PC-3 (cell line): ENCODE measurements around the gene TTBK2.

Experiments used
- CTCF ChIP-seq: fragments of 300-600 bp; sonication (generic); conservative IDR thresholded peaks from 2 replicates; pipeline ENCODE4 v1.5.1; 2017; ENCODE audit warnings: antibody characterized with exemption, low read depth, mild to moderate bottlenecking, low read length
- EZH2 ChIP-seq: fragments of 300-600 bp; sonication (generic); IDR thresholded peaks from one replicate; pipeline ENCODE4 v1.6.1; 2017; ENCODE audit warnings: antibody characterized with exemption, mild to moderate bottlenecking, low read length; ENCODE audit not compliant: unreplicated experiment
- EZH2phosphoT487 ChIP-seq: fragments of 300-600 bp; sonication (generic); IDR thresholded peaks from 2 replicates; pipeline ENCODE4 v1.6.1; 2018; ENCODE audit warnings: mild to moderate bottlenecking, antibody characterized with exemption, low read length, borderline replicate concordance

DNA sequence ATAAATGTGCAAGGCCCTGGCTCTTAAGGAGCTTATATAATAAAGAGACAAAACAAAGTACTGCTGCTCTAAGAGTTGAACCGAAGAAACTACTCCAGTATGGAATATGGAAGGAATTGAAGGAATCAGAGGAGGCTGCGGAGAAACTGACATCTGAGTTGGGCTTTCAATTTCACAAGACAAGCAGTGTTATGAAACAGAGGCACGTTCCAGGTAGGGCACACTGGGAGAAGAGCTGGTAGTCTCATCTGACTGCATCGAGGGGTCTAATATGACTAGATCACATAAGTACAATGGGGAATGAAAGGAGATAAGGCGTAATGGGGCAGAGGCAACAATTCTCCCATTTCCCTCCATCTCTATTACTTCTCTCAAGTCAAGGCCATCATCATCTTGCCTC is 115.3 kb downstream of the TTBK2 start:
- no peak for TF ChIP-seq CTCF
- TF ChIP-seq EZH2phosphoT487, result no peak
- no peak for TF ChIP-seq EZH2
